Immature natural killer cell (primary cell): Measurements from ENCODE around the gene ARRDC3. TPM values are rescaled to one million over a fixed set of nuclear protein-coding genes. Genes with fewer than 3 reads are reported as not detected.

Experiments used
- DNase-seq, 3 donors: peaks; one replicate each; pipeline ENCODE4 v3.0.0; 2022; ENCODE audit warnings: mixed read lengths in 1 of 3
- H3K27ac Mint-ChIP-seq, 6 donors: one replicate each; pipeline ENCODE4 v1.8.0; 2020; ENCODE audit warnings: mixed read lengths in 6 of 6, mild to moderate bottlenecking in 5 of 6, inconsistent platforms in 4 of 6, moderate library complexity in 3 of 6
- H3K27me3 Mint-ChIP-seq, 3 donors: one replicate each; pipeline ENCODE4 v1.8.0; 2020 to 2021; ENCODE audit warnings: low read depth in 3 of 3, mild to moderate bottlenecking in 3 of 3, mixed read lengths in 3 of 3, moderate library complexity in 3 of 3, inconsistent platforms in 1 of 3
- H3K36me3 Mint-ChIP-seq, 3 donors: one replicate each; pipeline ENCODE4 v1.8.0; 2020; ENCODE audit warnings: mixed read lengths in 3 of 3, inconsistent platforms in 2 of 3, mild to moderate bottlenecking in 2 of 3
- H3K4me1 Mint-ChIP-seq, 2 donors: one replicate each; pipeline ENCODE4 v1.8.0; 2020; ENCODE audit warnings: inconsistent platforms in 2 of 2, mild to moderate bottlenecking in 2 of 2, mixed read lengths in 2 of 2, moderate library complexity in 1 of 2
- H3K4me3 Mint-ChIP-seq, 5 donors: one replicate each; pipeline ENCODE4 v1.8.0; 2020; ENCODE audit warnings: mild to moderate bottlenecking in 5 of 5, mixed read lengths in 5 of 5, inconsistent platforms in 3 of 5, moderate library complexity in 3 of 5
- H3K9me3 Mint-ChIP-seq, 6 donors: one replicate each; pipeline ENCODE4 v1.8.0; 2020; ENCODE audit warnings: mild to moderate bottlenecking in 6 of 6, mixed read lengths in 6 of 6, inconsistent platforms in 4 of 6, moderate library complexity in 3 of 6
- polyA plus RNA-seq, 3 donors: library from polyadenylated mRNA; unstranded; fragments of 300-500 nt; fragmentation: Illumina TruSeq; gene quantifications; one replicate each; pipeline ENCODE4 v1.2.3, GENCODE V29; 2021

The ARRDC3 gene
- polyA plus RNA-seq, 3 donors from 2014 or later: 39.1 to 51.5 (median 50.3) TPM

GRCh38 chr5:91381239-91381773, 1.8 kb downstream of the ARRDC3 start:
- Mint-ChIP-seq H3K36me3 (peaks cover 11 to 15% (median 13%) of the 10 kb centered on the region in 3 donors), H3K27ac (peak overlapping the region; percentile 93 to 100 (median 100)), H3K27me3 (peaks cover 8 to 28% (median 17%) of the 10 kb centered on the region in 3 donors), H3K4me3 (peak overlapping the region; percentile 94 to 100 (median 99)), H3K9me3 (no peaks in the 10 kb centered on the region), H3K4me1 (peaks cover 39 to 58% of the 10 kb centered on the region in 2 donors)
- no peak for DNase-seq

DNA sequence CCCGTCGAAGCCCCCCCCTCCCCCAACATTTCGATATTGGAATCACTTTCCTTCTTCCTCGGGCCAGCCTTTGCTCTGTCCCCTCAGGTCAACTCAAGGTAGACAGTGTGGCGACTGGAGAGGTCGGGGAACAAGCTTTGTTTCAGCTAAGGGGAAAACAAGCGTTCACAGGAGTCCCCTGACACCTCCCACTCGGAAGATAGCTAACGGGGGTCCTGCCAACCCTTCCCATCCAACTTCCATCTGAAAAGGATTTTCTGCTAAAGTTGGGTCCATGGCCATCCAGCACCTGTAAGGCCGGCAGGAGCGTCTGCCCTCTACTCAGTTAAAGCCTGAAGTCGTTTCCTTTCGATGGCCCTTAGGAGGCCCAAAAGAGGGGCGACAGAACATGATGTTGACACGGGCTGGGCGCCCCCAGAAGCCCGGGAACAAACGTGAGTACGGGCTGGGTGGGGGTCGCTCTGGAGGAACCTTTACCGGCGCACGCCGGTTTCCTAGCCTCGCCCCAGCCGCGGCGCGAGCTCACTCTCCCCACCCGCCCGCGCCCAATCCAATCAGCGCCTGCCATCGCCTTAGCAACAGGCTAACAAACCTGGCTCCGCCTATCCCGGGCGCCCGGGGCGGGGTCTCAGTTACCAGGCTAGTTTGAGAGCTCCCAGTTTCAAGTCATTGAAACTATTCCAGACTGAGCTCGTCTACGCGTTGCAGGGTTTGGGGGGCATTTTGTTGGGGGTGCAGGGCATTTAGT, 2.5 kb downstream of the ARRDC3 start:
- H3K4me1 Mint-ChIP-seq: peaks cover 41 to 63% of the 10 kb centered on the region in 2 donors
- peak overlapping the region; percentile 94 to 100 (median 99) for H3K4me3 Mint-ChIP-seq
- peak overlapping the region; percentile 93 to 100 (median 100) for H3K27ac Mint-ChIP-seq
- H3K36me3 Mint-ChIP-seq: peaks cover 13 to 15% (median 15%) of the 10 kb centered on the region in 3 donors
- H3K27me3 Mint-ChIP-seq: peaks cover 8 to 28% (median 17%) of the 10 kb centered on the region in 3 donors
- DNase-seq: peak; percentile 92 to 97 (median 94)
- no peaks in the 10 kb centered on the region for H3K9me3 Mint-ChIP-seq

DNA sequence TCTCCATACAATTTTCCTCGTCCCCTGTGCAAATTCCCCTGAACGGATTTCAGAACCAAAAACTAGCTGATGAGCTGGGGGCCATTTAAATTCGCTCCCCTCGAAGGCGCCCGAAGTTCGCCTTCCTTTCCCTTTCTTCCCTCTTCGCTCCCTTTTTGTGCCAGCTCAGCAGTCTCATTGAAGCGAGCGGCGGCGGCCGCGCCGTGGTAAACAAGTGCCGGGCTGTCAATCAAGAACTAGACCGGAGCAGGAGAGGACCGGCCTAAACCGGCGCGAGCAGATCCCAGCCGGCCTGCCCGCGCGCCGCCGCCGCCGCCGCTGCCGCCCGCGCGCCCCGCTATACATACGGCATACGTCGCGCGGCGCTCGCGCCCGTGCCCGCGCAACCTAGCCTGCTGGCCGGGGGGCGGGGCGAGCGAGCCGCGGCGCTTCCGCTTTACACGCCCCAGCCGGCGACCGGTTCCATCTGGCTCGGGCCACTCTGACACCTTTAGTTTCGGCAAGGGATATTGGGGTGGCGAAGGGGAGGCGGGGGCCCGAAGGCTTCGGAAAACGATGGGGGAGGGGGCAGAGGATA, 3.1 kb downstream of the ARRDC3 start:
- H3K27me3 Mint-ChIP-seq: peaks cover 8 to 28% (median 17%) of the 10 kb centered on the region in 3 donors
- H3K9me3 Mint-ChIP-seq: no peaks in the 10 kb centered on the region
- H3K27ac Mint-ChIP-seq: peak overlapping the region; percentile 98 to 100 (median 100)
- H3K36me3 Mint-ChIP-seq: peaks cover 14 to 19% (median 16%) of the 10 kb centered on the region in 3 donors
- peak; percentile 95 to 97 (median 97) for DNase-seq
- H3K4me3 Mint-ChIP-seq: peak overlapping the region; percentile 94 to 100 (median 99)
- H3K4me1 Mint-ChIP-seq: peaks cover 41 to 66% of the 10 kb centered on the region in 2 donors

- H3K27ac Mint-ChIP-seq: peak overlapping the region; percentile 98 to 100 (median 100)
- DNase-seq: no peak
- H3K4me3 Mint-ChIP-seq: peak overlapping the region; percentile 94 to 100 (median 99)
- H3K36me3 Mint-ChIP-seq: peaks cover 18 to 25% (median 18%) of the 10 kb centered on the region in 3 donors
- H3K4me1 Mint-ChIP-seq: peaks cover 37 to 65% of the 10 kb centered on the region in 2 donors
- H3K27me3 Mint-ChIP-seq: peaks cover 7 to 28% (median 17%) of the 10 kb centered on the region in 3 donors
- no peaks in the 10 kb centered on the region for H3K9me3 Mint-ChIP-seq
Observed at GRCh38 chr5:91379246-91379913, 3.7 kb downstream of the ARRDC3 start.

GRCh38 chr5:91378752-91379211, 4.3 kb downstream of the ARRDC3 start:
- no peak for DNase-seq

DNA sequence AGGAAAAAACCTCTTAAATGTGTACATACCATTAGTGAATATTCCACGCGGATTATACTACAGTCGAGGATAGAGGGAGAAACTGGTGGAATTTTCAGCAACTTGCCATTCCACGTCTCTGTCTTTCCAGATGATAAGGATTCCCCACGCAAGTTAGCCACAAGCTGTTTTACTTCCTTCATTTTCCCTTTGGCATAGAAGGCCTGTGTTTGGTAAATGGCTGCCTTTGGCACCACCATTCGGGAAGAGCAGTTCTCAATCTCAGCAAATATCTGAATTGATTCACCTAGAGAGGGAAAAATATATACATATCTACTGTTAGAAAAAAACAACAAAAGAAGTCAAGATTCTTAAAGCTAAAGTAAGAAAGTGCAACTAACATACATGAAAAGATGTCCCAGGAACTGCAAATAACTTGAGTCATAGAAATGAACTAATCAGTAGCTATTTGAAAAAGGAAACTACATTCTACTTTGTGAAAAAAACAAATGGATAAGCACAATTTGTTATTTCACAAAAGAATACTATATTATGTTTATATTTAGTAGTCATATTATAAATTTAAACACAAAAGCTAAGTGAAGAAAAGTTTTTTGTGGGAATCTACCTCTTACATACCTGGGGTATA, 8.1 kb downstream of the ARRDC3 start:
- H3K9me3 Mint-ChIP-seq: no peaks in the 10 kb centered on the region
- H3K27me3 Mint-ChIP-seq: peaks cover 2 to 4% (median 2%) of the 10 kb centered on the region in 3 donors
- H3K4me3 Mint-ChIP-seq: peak overlapping the region in 1 of 5 donors; percentile 38
- H3K36me3 Mint-ChIP-seq: peaks cover 34 to 57% (median 40%) of the 10 kb centered on the region in 3 donors
- H3K27ac Mint-ChIP-seq: peak overlapping the region in 5 of 6 donors; percentile 45 to 84 (median 78)
- DNase-seq: no peak
- H3K4me1 Mint-ChIP-seq: peaks cover 51 to 93% of the 10 kb centered on the region in 2 donors

More at GRCh38 chr5:91378752-91379211, 4.3 kb downstream of the ARRDC3 start:
- Mint-ChIP-seq H3K27me3 (peaks cover 7 to 28% (median 17%) of the 10 kb centered on the region in 3 donors), H3K4me3 (peak overlapping the region; percentile 94 to 100 (median 99)), H3K9me3 (no peaks in the 10 kb centered on the region), H3K27ac (peak overlapping the region; percentile 98 to 100 (median 100)), H3K4me1 (peaks cover 34 to 62% of the 10 kb centered on the region in 2 donors), H3K36me3 (peaks cover 20 to 29% (median 22%) of the 10 kb centered on the region in 3 donors)

- H3K4me1 Mint-ChIP-seq: peaks cover 48 to 93% of the 10 kb centered on the region in 2 donors
- H3K4me3 Mint-ChIP-seq: no peak overlapping the region
- peak overlapping the region in 5 of 6 donors; percentile 30 to 67 (median 51) for H3K27ac Mint-ChIP-seq
- H3K36me3 Mint-ChIP-seq: peaks cover 36 to 61% (median 38%) of the 10 kb centered on the region in 3 donors
- DNase-seq: no peak
- H3K27me3 Mint-ChIP-seq: peaks cover 0 to 2% (median 0%) of the 10 kb centered on the region in 3 donors
- no peaks in the 10 kb centered on the region for H3K9me3 Mint-ChIP-seq
Observed at GRCh38 chr5:91373600-91373999, 9.5 kb downstream of the ARRDC3 start.

DNA sequence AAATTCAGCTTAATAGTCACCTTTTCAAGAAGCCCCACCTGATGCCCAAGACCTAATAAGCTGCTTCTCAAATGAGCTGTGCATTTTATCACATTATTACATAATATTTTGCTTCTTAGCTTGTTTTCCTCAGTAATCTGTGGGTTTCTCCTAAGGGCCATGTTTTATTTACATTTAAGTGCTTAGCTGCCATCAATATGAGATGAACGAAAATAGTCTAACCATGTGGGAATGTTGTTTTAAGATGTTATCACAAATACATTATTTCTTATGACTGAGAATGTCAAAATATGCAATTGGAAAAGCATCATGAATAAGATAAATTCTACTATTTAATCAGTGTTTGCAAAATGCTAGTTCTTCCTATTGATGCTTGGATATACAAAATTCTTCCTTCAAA, 10.1 kb downstream of the ARRDC3 start:
- DNase-seq: no peak
- Mint-ChIP-seq H3K4me3 (peak overlapping the region in 1 of 5 donors; percentile 10), H3K4me1 (peaks cover 50 to 93% of the 10 kb centered on the region in 2 donors), H3K27ac (peak overlapping the region in 4 of 6 donors; percentile 7 to 62 (median 28)), H3K36me3 (peaks cover 39 to 66% (median 42%) of the 10 kb centered on the region in 3 donors), H3K9me3 (no peaks in the 10 kb centered on the region), H3K27me3 (peaks cover 0 to 2% (median 0%) of the 10 kb centered on the region in 3 donors)

GRCh38 chr5:91369480-91369879, 13.6 kb downstream of the ARRDC3 start:
- Mint-ChIP-seq H3K27ac (peak overlapping the region in 5 of 6 donors; percentile 36 to 76 (median 51)), H3K4me3 (peak overlapping the region in 1 of 5 donors; percentile 32), H3K9me3 (no peaks in the 10 kb centered on the region), H3K4me1 (peaks cover 34 to 61% of the 10 kb centered on the region in 2 donors), H3K27me3 (peaks cover 0 to 5% (median 0%) of the 10 kb centered on the region in 3 donors), H3K36me3 (peaks cover 29 to 55% (median 31%) of the 10 kb centered on the region in 3 donors)
- DNase-seq: no peak

GRCh38 chr5:91367908-91368648, 15.0 kb downstream of the ARRDC3 start:
- Mint-ChIP-seq H3K27me3 (peaks cover 0 to 5% (median 0%) of the 10 kb centered on the region in 3 donors), H3K27ac (peak overlapping the region; percentile 19 to 79 (median 69)), H3K4me3 (no peak overlapping the region)

DNA sequence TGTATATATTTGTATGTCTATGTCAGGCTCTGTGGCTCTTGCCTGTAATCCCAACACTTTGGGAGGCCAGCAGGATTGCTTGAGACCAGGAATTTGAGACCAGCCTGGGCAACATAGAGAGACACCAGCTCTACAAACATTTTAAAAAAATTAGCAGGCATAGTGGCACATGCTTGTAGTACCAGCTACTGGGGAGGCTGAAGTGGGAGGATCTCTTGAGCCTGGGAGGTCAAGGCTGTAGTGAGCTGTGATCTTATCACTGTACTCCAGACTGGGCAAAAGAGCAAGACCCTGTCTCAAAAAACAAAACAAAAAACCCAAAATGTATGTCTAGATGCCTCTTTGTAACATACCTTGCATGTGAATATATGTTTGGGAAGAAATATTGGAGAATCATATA, 15.8 kb downstream of the ARRDC3 start:
- H3K4me3 Mint-ChIP-seq: no peak overlapping the region
- H3K27ac Mint-ChIP-seq: peak overlapping the region in 4 of 6 donors; percentile 43 to 73 (median 64)
- no peak for DNase-seq
- no peaks in the 10 kb centered on the region for H3K9me3 Mint-ChIP-seq
- H3K36me3 Mint-ChIP-seq: peaks cover 16 to 38% (median 19%) of the 10 kb centered on the region in 3 donors
- H3K27me3 Mint-ChIP-seq: peaks cover 0 to 5% (median 0%) of the 10 kb centered on the region in 3 donors
- H3K4me1 Mint-ChIP-seq: peaks cover 22 to 44% of the 10 kb centered on the region in 2 donors

More at GRCh38 chr5:91367908-91368648, 15.0 kb downstream of the ARRDC3 start:
- H3K36me3 Mint-ChIP-seq: peaks cover 19 to 43% (median 24%) of the 10 kb centered on the region in 3 donors
- H3K9me3 Mint-ChIP-seq: no peaks in the 10 kb centered on the region
- no peak for DNase-seq
- peaks cover 28 to 51% of the 10 kb centered on the region in 2 donors for H3K4me1 Mint-ChIP-seq

- DNase-seq: no peak
- peaks cover 21 to 32% (median 22%) of the 10 kb centered on the region in 3 donors for H3K36me3 Mint-ChIP-seq
- peaks cover 18 to 39% of the 10 kb centered on the region in 2 donors for H3K4me1 Mint-ChIP-seq
- peaks cover 0 to 1% (median 0%) of the 10 kb centered on the region in 6 donors for H3K9me3 Mint-ChIP-seq
- H3K27ac Mint-ChIP-seq: peak overlapping the region in 4 of 6 donors; percentile 17 to 71 (median 49)
- H3K27me3 Mint-ChIP-seq: peaks cover 0 to 3% (median 0%) of the 10 kb centered on the region in 3 donors
- H3K4me3 Mint-ChIP-seq: no peak overlapping the region
Observed at GRCh38 chr5:91366551-91366950, 16.6 kb downstream of the ARRDC3 start.
